GM23338 (cell line): Measurements from ENCODE around the gene TNNC1. TPM values are rescaled to one million over a fixed set of nuclear protein-coding genes. Genes with fewer than 3 reads are reported as not detected.

Experiments
- ATAC-seq: fragments of 200-7000 bp; cut with Tn5 transposase; 3 replicates; pipeline ENCODE4 v1.9.1; 2020
- DNase-seq: peaks from one replicate; pipeline ENCODE4 v3.0.0-alpha.2; 2015; ENCODE audit warnings: low spot score
- H2AFZ ChIP-seq: fragments of 200-600 bp; sonication (generic); 2 replicates; pipeline ENCODE4 v1.8.0; 2016; ENCODE audit warnings: antibody characterized with exemption, mild to moderate bottlenecking, moderate library complexity
- H3F3A ChIP-seq: fragments of 200-600 bp; sonication (generic); replicated peaks from 2 replicates; pipeline ENCODE4 v1.8.0; 2017; ENCODE audit warnings: antibody characterized with exemption, mixed run types, low read depth
- H3K27ac ChIP-seq: fragments of 200-600 bp; sonication (generic); 2 replicates; pipeline ENCODE4 v1.6.1; 2016; ENCODE audit warnings: low read depth
- H3K27me3 ChIP-seq: fragments of 200-600 bp; sonication (generic); 2 replicates; pipeline ENCODE4 v1.8.0; 2016; ENCODE audit warnings: mild to moderate bottlenecking, mixed run types, moderate library complexity; ENCODE audit not compliant: insufficient read depth
- H3K36me3 ChIP-seq: fragments of 200-600 bp; sonication (generic); 2 replicates; pipeline ENCODE4 v1.8.0; 2016; ENCODE audit warnings: mild to moderate bottlenecking; ENCODE audit not compliant: insufficient read depth
- H3K4me1 ChIP-seq: fragments of 200-600 bp; sonication (generic); 2 replicates; pipeline ENCODE4 v1.8.0; 2016; ENCODE audit warnings: mild to moderate bottlenecking, moderate library complexity; ENCODE audit not compliant: insufficient read depth
- H3K4me2 ChIP-seq: fragments of 200-600 bp; sonication (generic); 2 replicates; pipeline ENCODE4 v1.7.1; 2017; ENCODE audit warnings: mixed run types
- H3K4me3 ChIP-seq: fragments of 200-600 bp; sonication (generic); 2 replicates; pipeline ENCODE4 v1.6.1; 2016; ENCODE audit warnings: mixed run types
- H3K79me2 ChIP-seq: fragments of 200-600 bp; sonication (generic); replicated peaks from 2 replicates; pipeline ENCODE4 v1.8.0; 2017; ENCODE audit warnings: mild to moderate bottlenecking; ENCODE audit not compliant: insufficient read depth
- H3K9me2 ChIP-seq: fragments of 200-600 bp; sonication (generic); 2 replicates; pipeline ENCODE4 v1.8.0; 2017; ENCODE audit not compliant: insufficient read depth
- H4K20me1 ChIP-seq: fragments of 200-600 bp; sonication (generic); replicated peaks from 2 replicates; pipeline ENCODE4 v1.8.0; 2017; ENCODE audit warnings: mild to moderate bottlenecking; ENCODE audit not compliant: insufficient read depth
- H3K27ac Mint-ChIP-seq: 2 replicates; pipeline ENCODE4 v1.8.0; 2020; ENCODE audit warnings: inconsistent platforms, mild to moderate bottlenecking, moderate library complexity, mixed read lengths
- H3K27me3 Mint-ChIP-seq: 3 replicates; pipeline ENCODE4 v1.8.0; 2022; ENCODE audit warnings: low read depth, mild to moderate bottlenecking, moderate library complexity, mixed read lengths, inconsistent platforms; ENCODE audit not compliant: insufficient read depth, poor library complexity
- H3K36me3 Mint-ChIP-seq: 3 replicates; pipeline ENCODE4 v1.8.0; 2021; ENCODE audit warnings: low read depth, mild to moderate bottlenecking, inconsistent platforms, moderate library complexity, mixed read lengths
- H3K4me1 Mint-ChIP-seq: 3 replicates; pipeline ENCODE4 v1.8.0; 2020; ENCODE audit warnings: mild to moderate bottlenecking, inconsistent platforms, mixed read lengths
- H3K4me3 Mint-ChIP-seq: 3 replicates; pipeline ENCODE4 v1.8.0; 2021; ENCODE audit warnings: moderate library complexity, mild to moderate bottlenecking, inconsistent platforms, mixed read lengths
- H3K9me3 Mint-ChIP-seq: 3 replicates; pipeline ENCODE4 v1.8.0; 2020; ENCODE audit warnings: moderate library complexity, mild to moderate bottlenecking, inconsistent platforms, mixed read lengths
- CREB1 ChIP-seq: fragments of 250-450 bp; sonication (Bioruptor Pico); IDR thresholded peaks from 2 replicates; pipeline ENCODE4 v1.5.0; 2020; ENCODE audit warnings: low read depth, mild to moderate bottlenecking, moderate library complexity
- EZH2 ChIP-seq: fragments of 200-600 bp; sonication (generic); IDR thresholded peaks from one replicate; pipeline ENCODE4 v1.8.0; 2017; ENCODE audit warnings: antibody characterized with exemption, mild to moderate bottlenecking, low read depth; ENCODE audit not compliant: unreplicated experiment
- EZH2phosphoT487 ChIP-seq: fragments of 200-600 bp; sonication (generic); IDR thresholded peaks from one replicate; pipeline ENCODE4 v1.8.1; 2018; ENCODE audit warnings: antibody characterized with exemption; ENCODE audit not compliant: unreplicated experiment
- NANOG ChIP-seq: IDR thresholded peaks from 2 replicates; pipeline ENCODE4 v1.6.1; 2016; ENCODE audit warnings: antibody characterized with exemption, borderline replicate concordance
- POLR2AphosphoS5 ChIP-seq: IDR thresholded peaks from 2 replicates; pipeline ENCODE4 v1.6.1; 2016; ENCODE audit warnings: antibody characterized with exemption, low read depth
- REST ChIP-seq: IDR thresholded peaks from one replicate; pipeline ENCODE4 v1.6.1; 2018; ENCODE audit warnings: antibody characterized with exemption; ENCODE audit not compliant: unreplicated experiment
- ZNF114 ChIP-seq: fragments of 250-450 bp; sonication (Bioruptor Pico); IDR thresholded peaks from 2 replicates; pipeline ENCODE4 v1.5.0; 2020; ENCODE audit warnings: mild to moderate bottlenecking, moderate library complexity
- ZNF331 ChIP-seq: fragments of 250-450 bp; sonication (Bioruptor Pico); IDR thresholded peaks from 2 replicates; pipeline ENCODE4 v1.5.0; 2020; ENCODE audit warnings: low read depth, mild to moderate bottlenecking, moderate library complexity
- ZNF462 ChIP-seq: fragments of 250-450 bp; sonication (Bioruptor Pico); IDR thresholded peaks from 2 replicates; pipeline ENCODE4 v1.5.0; 2020; ENCODE audit warnings: mild to moderate bottlenecking, moderate library complexity
- polyA plus RNA-seq: library from polyadenylated mRNA; unstranded; fragments of >200 nt; fragmentation: Nextera tagmentation; extraction: Ambion mirVana; gene quantifications from 2 replicates; pipeline ENCODE4 v1.2.1, GENCODE V29; 2016
- total RNA-seq: library from RNA; depleted of rRNA; stranded (reverse); fragments of >200 nt; shearing (Covaris generic); gene quantifications from 2 replicates; pipeline ENCODE4 v1.2.3, GENCODE V29; 2014
- TF ChIP-seq, protein P1 (sequence below): IDR thresholded peaks from 2 replicates; pipeline ENCODE4 v1.6.1; 2016; ENCODE audit warnings: antibody characterized with exemption
- TF ChIP-seq, protein P2 (sequence below), 2 experiments: fragments of 200-600 bp in 1 of 2; sonication (generic) in 1 of 2; conservative IDR thresholded peaks; 2 replicates each; pipeline versions ENCODE4 v1.5.1 to v1.6.1; 2016 to 2017; ENCODE audit warnings: antibody characterized with exemption in 2 of 2, low read depth in 2 of 2, mild to moderate bottlenecking in 2 of 2, moderate library complexity in 1 of 2

TNNC1 gene
- total and polyA plus RNA-seq, 2 experiments from 2014 or later, result 6.5 to 6.9 TPM

- no peak for TF ChIP-seq NANOG
- TF ChIP-seq EZH2, result no peak
- TF ChIP-seq, protein P1, sequence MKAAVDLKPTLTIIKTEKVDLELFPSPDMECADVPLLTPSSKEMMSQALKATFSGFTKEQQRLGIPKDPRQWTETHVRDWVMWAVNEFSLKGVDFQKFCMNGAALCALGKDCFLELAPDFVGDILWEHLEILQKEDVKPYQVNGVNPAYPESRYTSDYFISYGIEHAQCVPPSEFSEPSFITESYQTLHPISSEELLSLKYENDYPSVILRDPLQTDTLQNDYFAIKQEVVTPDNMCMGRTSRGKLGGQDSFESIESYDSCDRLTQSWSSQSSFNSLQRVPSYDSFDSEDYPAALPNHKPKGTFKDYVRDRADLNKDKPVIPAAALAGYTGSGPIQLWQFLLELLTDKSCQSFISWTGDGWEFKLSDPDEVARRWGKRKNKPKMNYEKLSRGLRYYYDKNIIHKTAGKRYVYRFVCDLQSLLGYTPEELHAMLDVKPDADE, result no peak
- TF ChIP-seq CREB1 (CRISPR knock-in tag), result no peak
- no peak for TF ChIP-seq EZH2phosphoT487
- TF ChIP-seq, protein P2, sequence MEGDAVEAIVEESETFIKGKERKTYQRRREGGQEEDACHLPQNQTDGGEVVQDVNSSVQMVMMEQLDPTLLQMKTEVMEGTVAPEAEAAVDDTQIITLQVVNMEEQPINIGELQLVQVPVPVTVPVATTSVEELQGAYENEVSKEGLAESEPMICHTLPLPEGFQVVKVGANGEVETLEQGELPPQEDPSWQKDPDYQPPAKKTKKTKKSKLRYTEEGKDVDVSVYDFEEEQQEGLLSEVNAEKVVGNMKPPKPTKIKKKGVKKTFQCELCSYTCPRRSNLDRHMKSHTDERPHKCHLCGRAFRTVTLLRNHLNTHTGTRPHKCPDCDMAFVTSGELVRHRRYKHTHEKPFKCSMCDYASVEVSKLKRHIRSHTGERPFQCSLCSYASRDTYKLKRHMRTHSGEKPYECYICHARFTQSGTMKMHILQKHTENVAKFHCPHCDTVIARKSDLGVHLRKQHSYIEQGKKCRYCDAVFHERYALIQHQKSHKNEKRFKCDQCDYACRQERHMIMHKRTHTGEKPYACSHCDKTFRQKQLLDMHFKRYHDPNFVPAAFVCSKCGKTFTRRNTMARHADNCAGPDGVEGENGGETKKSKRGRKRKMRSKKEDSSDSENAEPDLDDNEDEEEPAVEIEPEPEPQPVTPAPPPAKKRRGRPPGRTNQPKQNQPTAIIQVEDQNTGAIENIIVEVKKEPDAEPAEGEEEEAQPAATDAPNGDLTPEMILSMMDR (conservative IDR thresholded peaks at IDR 0.05; ENCODE audit: low read depth in 2 of 2), result no peak
- TF ChIP-seq POLR2AphosphoS5, result no peak
- no peak for TF ChIP-seq REST
These were observed 47.6 kb downstream of the TNNC1 start (continued) for GRCh38 chr3:52406231-52406661.

DNA sequence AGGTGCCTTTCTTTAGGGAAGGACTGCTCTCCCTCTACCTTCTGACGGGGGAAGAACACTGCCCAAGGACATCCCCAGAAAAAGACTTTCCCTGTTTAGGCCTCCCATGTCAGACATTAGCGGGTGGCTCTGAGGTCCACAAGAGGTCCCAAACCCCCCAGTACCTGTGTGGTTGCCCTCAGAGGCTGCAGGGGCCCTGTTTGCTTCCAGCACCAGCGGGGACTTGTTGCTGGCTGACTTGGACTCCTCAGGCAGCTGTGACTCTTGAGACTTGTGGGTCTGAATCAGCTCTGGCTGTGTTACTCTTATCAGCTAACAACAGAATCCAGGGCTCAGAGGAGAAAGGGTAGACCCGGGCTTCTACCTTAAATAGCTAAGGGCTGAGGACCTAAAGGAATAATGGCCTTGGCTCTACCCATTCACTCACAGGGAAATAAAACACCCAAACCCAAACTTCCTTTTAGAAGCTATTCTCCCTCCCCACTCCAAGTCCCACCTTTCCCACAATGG, 48.2 kb downstream of the TNNC1 start:
- Histone ChIP-seq H3K4me3 (no peak overlapping the region), H3K9me2 (no peaks in the 10 kb centered on the region), H3F3A (no peaks in the 10 kb centered on the region; the same call in 1 of the 2 replicates), H3K36me3 (peaks cover 3% of the 10 kb centered on the region; the same call in 1 of the 2 replicates), H3K27me3 (no peaks in the 10 kb centered on the region), H3K79me2 (peaks cover 17% of the 10 kb centered on the region), H3K4me2 (no peak overlapping the region), H3K4me1 (peaks cover 6% of the 10 kb centered on the region; the same call in 1 of the 2 replicates), H2AFZ (no peak overlapping the region), H3K27ac (no peak overlapping the region), H4K20me1 (no peaks in the 10 kb centered on the region; the same call in 1 of the 2 replicates)
- no peak for DNase-seq
- Mint-ChIP-seq H3K9me3 (no peaks in the 10 kb centered on the region), H3K27me3 (peaks cover 6% of the 10 kb centered on the region), H3K4me3 (no peak overlapping the region), H3K4me1 (peaks cover 7% of the 10 kb centered on the region), H3K36me3 (peaks cover 63% of the 10 kb centered on the region), H3K27ac (no peak overlapping the region)
- no peak for ATAC-seq
- TF ChIP-seq ZNF114 (no peak), CREB1 (CRISPR knock-in tag) (no peak), ZNF462 (CRISPR knock-in tag) (no peak), ZNF331 (CRISPR knock-in tag) (no peak), EZH2phosphoT487 (no peak)
